ENCODE data around the gene TMEM37. TPM values are rescaled to one million over a fixed set of nuclear protein-coding genes. Genes with fewer than 3 reads are reported as not detected.
"Not testable (repeated sequence)": the region's sequence is repeated elsewhere in the genome, so short reads cannot be mapped to it uniquely, and the experiment has no call there.

Gene TMEM37, protein sequence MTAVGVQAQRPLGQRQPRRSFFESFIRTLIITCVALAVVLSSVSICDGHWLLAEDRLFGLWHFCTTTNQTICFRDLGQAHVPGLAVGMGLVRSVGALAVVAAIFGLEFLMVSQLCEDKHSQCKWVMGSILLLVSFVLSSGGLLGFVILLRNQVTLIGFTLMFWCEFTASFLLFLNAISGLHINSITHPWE
- 0.72 TPM for polyA plus RNA-seq (2013, experiment 1 of 2; ENCODE audit: insufficient read length)
- polyA plus RNA-seq (2013, experiment 2 of 2; ENCODE audit: insufficient read length) = 0.68 TPM

DNA sequence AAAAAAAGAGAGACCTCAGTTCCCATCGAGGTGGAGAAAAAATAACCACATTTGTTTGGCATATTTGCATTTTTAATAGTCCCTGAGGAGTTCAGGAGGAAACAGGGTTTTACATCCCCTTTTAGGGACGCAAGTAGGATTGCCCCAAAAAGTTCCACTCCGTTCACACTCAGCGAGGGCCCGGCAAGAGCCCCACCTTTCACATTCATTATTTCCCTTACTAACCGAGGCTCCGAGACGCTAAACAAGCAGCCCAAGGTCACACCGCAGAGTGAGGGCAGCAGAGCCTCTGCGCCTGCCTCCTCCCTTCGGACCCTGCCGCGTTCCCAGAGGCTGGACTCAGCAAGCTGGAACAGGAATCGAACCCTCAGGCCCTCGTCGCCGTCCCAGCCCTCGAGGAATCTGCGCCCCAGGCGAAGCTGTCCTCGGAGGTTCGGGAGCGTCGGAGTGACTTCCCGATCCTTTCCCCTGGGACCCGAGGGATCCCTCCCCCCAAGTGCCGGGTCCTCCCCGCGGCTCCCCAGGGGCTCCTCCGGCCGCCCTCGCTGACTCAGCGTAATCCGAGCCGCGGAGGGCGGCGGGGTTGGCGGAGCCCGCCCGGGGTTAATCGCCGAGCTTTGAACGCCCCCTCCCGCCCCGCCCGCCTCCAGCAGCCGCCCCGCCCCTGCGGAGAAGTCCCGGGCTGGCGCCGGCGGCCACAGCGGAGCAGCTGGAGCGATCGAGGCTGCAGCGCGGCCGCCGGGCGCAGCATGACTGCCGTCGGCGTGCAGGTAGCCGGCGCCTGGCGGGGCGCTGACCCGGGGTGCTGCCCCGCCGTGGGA lies at the start of gene TMEM37:
Gene TMEM37 (plus strand): TSS at position 700 of the 821 bp plus-strand sequence. CDS start 50 bp downstream, at position 750.
- DNase-seq = peak; percentile 65

DNA sequence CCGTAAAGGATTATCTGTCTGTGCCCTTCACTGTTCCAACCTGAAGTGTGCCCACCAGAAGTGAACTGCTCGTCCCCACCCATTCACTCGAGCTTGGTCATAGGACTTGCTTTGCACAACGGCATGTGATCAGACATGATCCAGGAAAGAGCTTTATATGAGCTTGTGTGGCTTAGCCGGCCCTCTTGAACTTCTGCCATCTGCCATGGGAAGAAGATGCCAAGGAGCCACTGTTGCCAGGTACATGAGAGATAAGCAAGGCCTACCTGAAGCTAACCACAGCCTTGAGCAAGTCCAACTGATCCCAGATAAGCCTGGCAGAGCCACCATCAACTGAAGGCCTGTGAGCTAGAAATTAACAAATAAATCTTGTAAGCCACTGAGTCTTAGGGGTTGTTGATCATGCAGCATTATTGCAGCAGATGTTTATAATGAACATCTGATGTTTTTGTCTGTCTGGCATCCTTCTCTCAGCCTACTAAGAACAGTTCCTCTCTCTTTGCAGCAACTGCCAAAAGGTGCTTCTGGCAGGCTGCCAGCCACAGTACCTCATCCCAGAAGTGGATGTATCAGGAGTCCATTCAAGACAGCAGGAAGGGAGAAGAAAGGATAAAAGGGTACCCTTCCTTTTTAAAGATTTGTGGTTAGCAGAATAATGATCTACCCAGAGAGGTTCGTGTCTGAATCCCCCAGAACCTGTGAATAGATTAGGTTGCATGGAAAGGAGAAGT lies 48.1 kb upstream of the TMEM37 start:
- no peak for DNase-seq

DNA sequence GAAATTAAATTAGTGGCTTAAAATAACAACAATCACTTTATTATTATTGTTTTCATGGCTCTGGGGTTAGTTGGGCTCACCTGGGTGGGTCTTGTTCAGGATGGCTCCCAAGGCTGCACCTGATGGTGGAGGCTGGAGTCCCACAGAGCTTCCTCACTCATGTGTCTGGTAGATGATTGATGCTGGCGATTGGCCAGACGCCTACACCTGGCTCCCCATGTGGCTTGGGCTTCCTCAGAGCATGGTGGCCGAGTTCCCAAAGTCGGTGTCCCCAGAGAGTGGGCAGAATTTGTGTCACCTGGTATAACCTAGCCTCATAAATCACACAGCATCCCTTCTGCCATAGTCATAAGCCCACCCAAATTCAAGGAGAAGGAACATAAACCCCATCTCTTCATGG lies 46.7 kb upstream of the TMEM37 start:
- no peak for DNase-seq

DNA sequence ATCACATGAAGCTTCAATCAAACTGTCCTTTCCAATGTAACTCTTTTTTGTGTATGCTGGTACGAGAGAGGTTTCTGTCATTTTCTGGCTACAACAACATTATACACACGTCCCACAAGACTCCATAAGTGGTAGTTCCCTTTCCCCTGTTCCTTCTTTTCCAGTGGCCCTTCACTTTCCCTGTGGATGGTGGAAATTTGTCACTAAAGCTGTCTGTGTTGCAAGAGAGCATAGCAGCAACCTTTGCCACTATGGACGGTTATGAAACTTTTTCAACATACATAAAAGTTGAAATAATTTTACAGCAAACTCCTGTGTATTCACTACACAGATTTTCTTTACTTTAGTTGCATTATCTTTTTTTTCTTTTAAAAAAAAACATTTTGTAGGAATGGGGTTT lies 46.2 kb upstream of the TMEM37 start:
- DNase-seq = no peak

DNA sequence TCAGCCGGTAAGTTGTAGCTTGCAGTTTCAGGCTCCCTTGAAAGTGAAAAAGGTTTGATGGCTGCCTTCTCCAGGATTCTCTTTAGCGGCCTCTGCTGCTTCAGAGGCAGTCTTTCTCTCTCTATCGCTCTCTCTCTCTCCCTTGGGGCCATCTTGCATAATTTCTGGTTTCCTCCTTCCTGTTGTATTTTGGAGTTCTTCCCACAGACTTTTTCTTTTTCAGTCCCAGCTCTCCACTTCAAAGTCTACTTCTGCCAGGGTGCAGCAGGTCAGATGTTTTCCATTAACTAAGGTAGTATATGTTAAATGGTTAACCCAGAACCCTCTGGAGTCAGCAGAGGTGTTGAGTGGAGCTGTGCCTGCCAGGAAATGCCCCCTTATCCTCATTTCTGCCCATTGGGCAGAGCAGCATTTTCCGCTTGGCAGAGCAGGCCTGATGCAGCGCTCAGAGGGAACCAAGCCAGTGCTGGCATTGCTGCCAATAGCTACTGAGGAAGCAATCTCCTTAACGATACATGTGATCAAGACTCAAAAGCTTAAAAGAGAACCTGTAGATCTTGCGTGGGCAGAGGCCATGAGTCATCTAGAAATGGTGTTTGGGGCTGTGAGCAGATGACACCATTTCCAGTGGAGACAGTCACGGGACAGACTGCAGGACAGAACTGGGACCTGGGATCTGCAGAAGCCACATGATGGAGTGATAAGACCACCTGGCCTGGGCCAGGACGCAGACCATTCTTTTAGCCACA lies 44.1 kb upstream of the TMEM37 start:
- peak; percentile 80 for DNase-seq

DNA sequence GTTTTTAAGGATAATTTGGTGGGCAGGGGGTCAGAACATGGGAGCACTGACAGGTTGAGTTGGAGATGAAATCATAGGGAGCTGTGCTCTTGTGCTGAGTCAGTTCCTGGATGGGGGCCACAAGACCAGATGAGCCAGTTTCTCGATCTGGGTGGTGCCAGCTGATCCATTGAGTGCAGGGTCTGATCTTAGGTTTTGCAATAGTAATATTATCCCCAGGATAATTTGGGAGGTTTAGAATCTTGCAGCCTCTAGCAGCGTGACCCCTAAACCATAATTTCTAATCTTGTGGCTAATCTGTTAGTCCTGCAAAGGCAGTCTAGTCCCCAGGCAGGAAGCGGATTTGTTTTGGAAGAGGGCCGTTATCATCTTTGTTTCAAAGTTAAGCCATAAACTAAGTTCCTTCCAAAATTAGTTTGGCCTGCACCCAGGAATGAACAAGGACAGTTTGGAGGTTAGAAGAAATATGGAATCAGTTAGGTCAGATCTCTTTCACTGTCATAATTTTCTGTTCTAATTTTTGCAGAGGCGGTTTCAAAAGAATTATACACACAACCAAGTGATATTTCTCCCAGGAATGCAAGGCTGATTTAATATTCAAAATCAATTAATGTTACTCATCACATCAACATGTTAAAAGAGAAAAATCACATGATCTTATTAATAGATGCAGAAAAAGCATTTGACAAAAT lies 41.9 kb upstream of the TMEM37 start:
- DNase-seq = peak; percentile 69

DNA sequence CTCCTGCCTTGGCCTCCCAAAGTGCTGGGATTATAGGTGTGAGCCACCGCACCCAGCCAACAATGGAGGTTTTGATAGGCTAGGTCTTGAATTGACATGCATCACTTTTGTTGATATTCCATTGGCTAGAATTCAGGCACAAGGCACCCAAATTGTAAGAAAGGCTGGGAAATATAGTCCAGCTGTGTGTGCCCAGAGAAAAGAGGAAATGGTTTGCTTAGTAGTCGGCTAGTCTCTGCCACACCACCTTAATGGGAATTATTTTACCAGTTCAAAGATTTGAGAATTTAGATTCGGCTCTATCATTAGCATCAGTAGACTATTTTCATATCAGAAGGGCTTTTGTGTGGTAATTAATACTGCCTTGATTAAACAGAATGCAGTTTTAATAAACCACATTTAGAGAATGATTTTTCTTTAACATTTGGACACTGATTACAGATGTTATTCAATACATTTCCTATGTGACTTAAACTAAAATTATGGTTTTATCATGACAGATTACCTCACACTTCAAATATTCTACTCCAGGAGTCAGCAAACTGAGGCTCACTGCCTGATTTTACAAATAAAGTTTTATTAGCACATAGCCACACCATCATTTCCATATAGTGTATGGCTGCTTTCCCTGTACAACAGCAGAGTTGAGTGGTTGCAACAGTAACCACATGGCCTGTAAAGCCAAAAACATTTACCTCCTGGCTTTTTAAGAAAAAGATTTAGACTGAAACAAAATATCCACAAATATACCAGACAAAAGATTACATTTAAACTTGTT lies 37.5 kb upstream of the TMEM37 start:
- DNase-seq = no peak

DNA sequence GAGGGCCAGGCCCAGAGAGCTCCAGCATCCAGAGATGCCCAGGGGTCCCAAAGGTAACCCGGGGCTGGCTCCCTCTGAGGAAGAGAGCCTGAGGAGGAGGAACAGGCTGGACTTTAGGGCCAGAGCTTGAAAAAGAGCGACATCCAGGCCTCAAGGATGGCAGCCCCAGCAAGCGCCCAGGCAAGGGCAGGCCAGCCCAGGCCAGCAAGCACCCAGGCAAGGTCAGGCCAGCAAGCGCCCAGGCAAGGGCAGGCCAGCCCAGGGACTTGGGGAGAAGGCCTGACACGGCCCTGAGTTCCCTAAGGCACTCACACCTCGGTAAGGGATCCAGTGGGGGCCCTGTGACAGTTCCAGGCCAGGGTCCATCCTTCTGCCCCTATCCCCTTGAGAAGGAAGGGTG lies 34.5 kb upstream of the TMEM37 start:
- no peak for DNase-seq

DNA sequence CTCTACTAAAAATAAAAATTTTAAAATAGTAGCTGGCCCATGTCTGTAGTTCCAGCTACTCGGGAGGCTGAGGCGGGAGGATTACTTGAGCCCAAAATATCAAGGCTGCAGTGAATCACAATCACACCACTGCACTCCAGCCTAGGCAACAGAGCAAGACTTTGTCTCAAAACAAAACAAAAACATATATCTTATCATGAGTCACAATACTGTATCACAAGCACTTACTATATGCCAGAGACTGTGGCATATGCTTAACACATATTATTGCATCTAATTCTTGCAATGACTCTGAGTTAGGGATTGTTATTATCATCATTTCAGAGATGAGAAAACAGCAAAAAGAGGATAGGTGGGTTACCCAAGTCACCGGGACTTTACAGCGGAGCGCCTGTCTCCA lies 29.5 kb upstream of the TMEM37 start:
- no peak for DNase-seq

DNA sequence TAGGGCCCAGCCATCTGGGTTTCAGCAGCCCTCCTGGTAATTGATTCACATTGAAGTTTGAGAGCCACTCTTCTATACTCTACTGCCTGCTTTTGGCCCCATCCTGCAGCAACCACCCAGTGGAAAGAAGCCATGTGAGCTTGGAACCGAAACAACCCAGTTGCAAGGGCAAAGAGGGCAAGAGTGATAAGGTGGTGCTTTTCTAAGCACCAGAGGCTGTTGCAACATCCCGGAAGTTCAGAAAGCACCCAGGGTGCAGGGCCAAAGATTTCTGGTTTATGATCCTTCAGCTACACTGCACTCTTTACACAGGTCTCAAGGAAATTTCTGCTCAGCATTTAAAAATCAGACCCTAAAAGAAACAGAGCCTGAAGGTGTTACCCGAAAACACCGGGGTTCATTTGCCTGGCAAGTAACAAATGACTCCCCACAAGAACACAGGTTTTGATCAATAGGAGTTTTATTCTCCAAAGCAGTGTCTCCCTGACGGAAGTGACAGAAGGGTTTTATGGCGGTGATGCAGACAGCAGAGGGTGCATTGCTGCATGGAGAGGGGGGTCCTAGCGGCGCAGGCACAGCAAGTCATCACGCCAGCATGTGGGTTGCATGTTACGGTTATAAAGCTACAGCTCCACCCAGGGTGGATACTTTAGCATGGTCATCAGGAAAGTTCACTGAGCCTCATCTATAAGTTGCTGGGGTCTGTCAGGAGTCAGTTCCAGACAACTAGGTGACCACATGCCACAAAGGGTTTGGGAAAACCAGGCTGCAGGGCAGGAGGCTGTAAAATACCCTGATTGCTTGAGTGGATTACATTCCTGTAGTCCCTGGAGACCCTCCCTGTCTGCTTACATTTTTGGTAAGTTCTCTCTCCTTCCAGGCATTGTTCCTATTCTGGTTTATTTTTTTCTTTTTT lies 28.8 kb upstream of the TMEM37 start:
- DNase-seq = no peak

DNA sequence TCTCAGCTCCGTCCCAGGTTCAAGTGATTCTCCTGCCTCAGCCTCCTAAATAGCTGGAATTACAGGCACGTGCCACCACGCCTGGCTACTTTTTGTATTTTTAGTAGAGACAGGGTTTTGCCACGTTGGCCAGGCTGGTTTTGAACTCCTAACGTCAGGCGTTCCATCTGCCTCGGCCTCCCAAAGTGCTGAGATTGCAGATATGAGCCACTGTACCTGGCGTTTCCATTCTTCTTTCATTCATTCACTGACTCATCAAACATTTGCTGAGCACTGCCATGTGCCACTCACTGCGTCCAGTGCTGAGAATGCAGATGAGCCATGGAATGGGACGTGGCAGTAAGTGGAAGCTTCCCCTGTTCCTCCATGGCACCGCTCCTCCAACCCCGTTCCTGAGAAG lies 28.0 kb upstream of the TMEM37 start:
- DNase-seq = not testable (repeated sequence)

DNA sequence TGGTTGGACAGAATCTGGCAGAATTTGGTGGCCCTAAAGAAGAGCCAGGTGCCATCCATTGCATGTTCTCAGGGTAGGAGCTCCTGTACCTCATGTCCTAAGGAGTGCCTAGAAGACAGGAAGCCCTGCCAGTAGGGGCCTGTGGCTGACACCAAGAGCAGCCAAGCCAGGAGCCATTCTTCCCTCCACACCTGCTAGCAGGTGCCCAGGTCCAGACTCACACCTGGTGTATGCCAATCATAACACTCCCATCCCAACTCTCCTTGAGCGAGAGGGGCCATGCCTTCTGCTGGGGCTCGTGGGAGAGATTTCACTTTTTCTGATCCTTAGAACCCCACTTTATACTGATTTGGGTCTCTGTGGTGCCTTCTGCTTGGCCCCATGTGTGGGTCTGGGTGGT lies 26.5 kb upstream of the TMEM37 start:
- DNase-seq = no peak

DNA sequence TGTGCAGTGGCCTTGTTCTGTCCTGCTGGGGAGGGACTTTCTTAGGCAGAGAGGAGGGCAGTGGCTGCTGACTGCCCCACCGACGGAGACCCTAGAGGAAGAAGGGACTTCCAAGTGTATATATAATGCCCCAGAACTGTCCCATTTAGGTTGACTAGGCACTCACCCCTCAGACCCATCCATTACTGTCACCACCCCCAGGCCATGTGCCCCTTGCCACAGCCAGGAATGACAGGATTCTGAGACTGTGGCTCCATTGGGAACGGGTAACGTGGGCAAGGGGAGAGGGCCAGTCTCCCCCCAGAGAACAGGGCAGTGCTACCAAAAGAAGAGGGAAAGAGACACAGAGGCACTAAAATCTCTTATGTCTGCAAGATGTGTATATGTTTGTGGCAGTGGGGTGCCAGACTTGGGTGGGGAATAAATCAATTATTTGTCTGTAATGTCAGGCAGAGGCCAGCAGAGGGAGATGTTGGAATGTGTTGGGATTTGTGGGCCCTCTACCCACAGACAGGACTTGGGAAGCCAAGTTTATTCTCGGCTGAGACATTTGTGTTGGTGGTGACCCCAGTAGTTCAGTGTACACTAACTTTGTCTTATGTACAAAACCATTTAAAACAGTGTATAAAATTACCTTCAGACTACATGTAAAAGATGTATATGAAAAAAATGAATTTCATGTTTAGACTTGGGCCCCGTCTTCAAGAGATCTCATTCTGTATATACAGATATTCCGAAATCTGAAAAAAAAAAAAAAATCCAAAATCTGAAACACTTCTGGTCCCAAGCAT lies 24.0 kb upstream of the TMEM37 start:
- DNase-seq = peak; percentile 49

DNA sequence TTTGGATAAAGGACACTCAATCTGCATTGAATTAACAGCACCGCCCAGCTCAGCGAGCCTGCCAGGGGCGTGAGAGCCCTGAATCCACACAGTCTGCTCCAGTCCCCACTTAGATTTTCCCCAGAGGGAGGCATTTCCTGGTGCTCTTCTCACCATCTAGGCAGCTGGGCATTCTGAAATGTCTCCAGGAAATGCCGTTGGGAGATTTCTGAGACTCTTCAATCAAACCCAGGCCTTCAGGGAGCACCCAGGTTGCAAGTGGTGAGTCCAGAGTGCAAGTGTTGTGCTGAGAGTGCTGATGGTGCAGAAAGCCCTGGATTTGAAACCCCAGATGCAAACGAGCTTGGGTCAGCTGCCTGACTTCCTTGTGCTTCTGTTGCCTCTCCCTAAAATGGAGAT lies 23.4 kb upstream of the TMEM37 start:
- DNase-seq = no peak

DNA sequence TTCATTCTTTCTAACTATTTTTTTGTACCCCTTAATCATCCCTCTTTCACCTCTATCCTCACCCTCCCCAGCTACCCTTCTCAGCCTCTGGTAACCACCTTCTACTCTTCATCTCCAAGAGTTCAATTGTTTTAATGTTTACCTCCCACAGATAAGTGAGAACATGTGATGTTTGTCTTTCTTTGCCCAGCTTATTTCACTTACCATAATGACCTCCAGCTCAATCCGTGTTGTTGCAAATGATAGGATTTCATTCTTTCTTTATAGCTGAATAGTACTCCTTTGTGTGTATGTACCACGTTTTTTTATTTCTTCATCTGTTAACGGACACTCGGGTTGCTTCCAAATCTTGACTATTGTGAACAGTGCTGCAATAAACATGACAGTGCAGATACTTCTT lies 22.1 kb upstream of the TMEM37 start:
- no peak for DNase-seq

DNA sequence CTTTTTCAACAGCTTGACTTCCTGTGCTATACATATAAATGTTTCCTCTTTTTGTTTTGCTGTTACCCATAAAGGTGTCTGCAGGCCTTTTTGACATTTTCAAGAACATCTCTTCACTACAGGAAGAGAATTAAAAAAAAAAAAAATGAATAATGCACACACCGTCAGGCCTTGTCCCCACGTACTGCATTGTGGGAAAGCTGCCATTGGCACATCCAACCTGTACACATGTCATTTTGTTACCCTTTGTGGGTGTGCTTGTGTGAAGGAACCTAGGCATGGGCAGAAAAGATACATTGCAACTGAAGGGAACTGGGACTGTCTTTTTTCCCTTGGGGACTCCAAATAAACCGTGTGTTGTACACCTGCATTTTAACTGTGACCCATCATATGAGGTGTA lies 16.8 kb upstream of the TMEM37 start:
- no peak for DNase-seq

DNA sequence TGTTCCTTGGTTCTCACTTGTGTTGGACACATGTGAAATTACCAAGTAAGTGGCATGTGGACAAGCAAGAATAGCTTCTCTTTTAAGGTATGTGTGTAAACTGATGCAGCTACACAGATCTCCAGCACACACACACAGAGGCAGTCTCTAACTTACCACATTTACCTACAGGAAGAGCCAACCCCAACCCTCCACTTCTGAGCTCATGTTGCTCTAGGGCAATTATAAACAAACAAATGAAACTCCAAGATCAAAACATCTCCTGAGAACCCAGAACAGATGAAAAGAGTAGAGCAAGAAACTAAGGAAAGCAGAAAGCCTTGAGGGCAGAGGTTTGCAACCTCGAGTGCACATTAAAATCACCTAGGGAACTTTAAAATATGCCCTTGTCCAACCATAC lies 16.0 kb upstream of the TMEM37 start:
- no peak for DNase-seq

DNA sequence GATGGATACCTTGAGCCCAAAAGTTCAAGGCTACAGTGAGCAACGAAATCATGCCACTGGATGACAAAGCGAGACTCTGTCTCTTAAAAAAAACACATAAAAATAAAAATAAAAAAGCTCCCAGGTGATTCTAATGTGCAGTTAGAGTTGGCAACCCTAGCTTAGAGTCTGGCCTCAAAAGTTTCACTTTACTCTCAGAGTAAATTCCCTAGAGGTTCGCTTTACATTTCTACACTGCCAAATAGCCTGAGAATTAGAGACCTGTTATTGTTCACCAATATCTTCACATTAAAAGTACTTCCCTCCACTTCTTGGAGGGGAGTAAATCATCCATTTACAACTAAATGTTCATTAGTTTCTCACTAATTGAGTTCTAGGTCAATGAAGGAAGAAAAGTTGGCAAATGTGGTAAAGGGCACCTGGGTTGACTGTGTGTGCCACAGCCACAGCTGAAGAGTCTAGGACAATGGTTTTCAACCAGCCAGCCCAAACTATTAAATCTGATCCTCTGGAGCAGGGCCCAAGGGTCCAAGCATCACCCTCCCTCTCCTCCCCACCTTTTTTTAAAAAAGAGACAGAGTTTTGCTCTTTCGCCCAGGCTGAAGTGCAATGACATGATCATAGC lies 15.2 kb upstream of the TMEM37 start:
- no peak for DNase-seq

DNA sequence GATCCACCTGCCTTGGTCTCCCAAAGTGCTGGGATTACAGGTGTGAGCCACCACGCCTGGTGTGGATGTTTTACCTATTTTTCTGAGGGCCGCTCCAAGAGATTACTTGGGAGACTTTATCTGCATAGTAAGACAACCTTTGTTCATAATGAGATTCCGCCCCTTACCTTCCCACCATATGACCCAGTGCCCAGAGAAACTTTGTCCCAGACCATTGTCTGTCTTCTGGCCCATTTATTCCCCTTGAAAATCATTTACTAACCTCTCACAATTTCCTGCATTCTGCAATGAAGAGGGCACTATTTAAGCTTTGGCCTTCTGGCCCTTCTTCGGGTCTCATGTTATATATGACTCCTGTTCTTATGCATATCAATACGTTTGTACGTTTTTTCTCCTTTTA lies 13.7 kb upstream of the TMEM37 start:
- no peak for DNase-seq
